HCT116 (cell line): ENCODE results near the gene SLC26A2. TPM values are rescaled to one million over a fixed set of nuclear protein-coding genes. Genes with fewer than 3 reads are reported as not detected.

ENCODE experiments used
- ATAC-seq: fragments of 200-7000 bp; cut with Tn5 transposase; 2 replicates; pipeline ENCODE4 v1.9.1; 2020; ENCODE audit warnings: mild to moderate bottlenecking, moderate library complexity
- BruUV-seq: library from RNA; stranded (reverse); fragments of 400-500 nt; replicated peaks from 2 replicates; lab custom pipeline; 2021; lab: Mats Ljungman, UMichigan
- CTCF ChIA-PET: fragments of 300-600 bp; sonication (Branson Sonifier 250); formaldehyde crosslinking; loops from one replicate; lab custom pipeline; 2021; ENCODE audit warnings: antibody characterized with exemption; lab: Charles Lee
- POLR2A ChIA-PET: fragments of 300-600, 350-600 bp; sonication (Branson Sonifier 250); formaldehyde crosslinking; loops from one replicate; lab custom pipeline; 2021; ENCODE audit warnings: antibody characterized with exemption; lab: Charles Lee
- RAD21 ChIA-PET, 2 experiments: fragments of 300-600 bp; sonication (Branson Sonifier 250); formaldehyde crosslinking; loops; one replicate each; lab custom pipeline; 2023; ENCODE audit warnings: low total read pairs in 2 of 2; ENCODE audit not compliant: uncharacterized antibody in 2 of 2, unreplicated experiment in 2 of 2, low non-redundant PET in 1 of 2; lab: Charles Lee
- DNase-seq: peaks from one replicate; pipeline ENCODE4 v3.0.0-alpha.2; 2010; ENCODE audit warnings: low read depth, low spot score
- H2AFZ ChIP-seq: fragments of 200-600 bp; shearing (Covaris generic), sonication (generic); 2 replicates; pipeline ENCODE4 v1.6.1; 2017; ENCODE audit warnings: low read depth, mixed run types, mixed read lengths, antibody characterized with exemption, low read length; ENCODE audit not compliant: poor library complexity, severe bottlenecking
- H3K27ac ChIP-seq: 2 replicates; pipeline ENCODE4 v1.5.1; 2012; ENCODE audit warnings: low read depth, low read length
- H3K27me3 ChIP-seq: fragments of 200-600 bp; sonication (generic); 2 replicates; pipeline ENCODE4 v1.6.1; 2016; ENCODE audit warnings: mixed run types, low read length, mixed read lengths; ENCODE audit not compliant: insufficient read depth
- H3K36me3 ChIP-seq, 2 experiments: fragments of 200-500 bp in 1 of 2; fragments of 200-600 bp in 1 of 2; sonication (Bioruptor generic) in 1 of 2; sonication (generic) in 1 of 2; 2 replicates each; pipeline versions ENCODE4 v1.5.1 to v1.6.1; 2014 to 2016; ENCODE audit warnings: low read length in 2 of 2, inconsistent platforms in 1 of 2, mixed read lengths in 1 of 2, mixed run types in 1 of 2; ENCODE audit not compliant: insufficient read depth in 2 of 2, control insufficient read depth in 1 of 2
- H3K4me1 ChIP-seq, 2 experiments: fragments of 200-600 bp in 1 of 2; sonication (generic) in 1 of 2; 2 replicates each; pipeline versions ENCODE4 v1.5.1 to v1.6.1; 2012 to 2017; ENCODE audit warnings: low read length in 2 of 2, inconsistent platforms in 1 of 2, mild to moderate bottlenecking in 1 of 2, mixed read lengths in 1 of 2, mixed run types in 1 of 2, moderate library complexity in 1 of 2; ENCODE audit not compliant: insufficient read depth in 2 of 2, control insufficient read depth in 1 of 2
- H3K4me2 ChIP-seq: fragments of 200-600 bp; sonication (generic); 2 replicates; pipeline ENCODE4 v1.6.1; 2017; ENCODE audit warnings: mixed run types, low read length, mixed read lengths
- H3K4me3 ChIP-seq, 2 experiments: fragments of 200-600 bp in 1 of 2; sonication (generic) in 1 of 2; replicated peaks in 1 of 2; 2 replicates each; pipeline ENCODE4 v1.5.1; 2011 to 2016; ENCODE audit warnings: low read length in 2 of 2, control low read depth in 1 of 2, low read depth in 1 of 2, mild to moderate bottlenecking in 1 of 2, mixed read lengths in 1 of 2, mixed run types in 1 of 2
- H3K79me2 ChIP-seq: fragments of 200-600 bp; sonication (generic); 2 replicates; pipeline ENCODE4 v1.6.1; 2017; ENCODE audit warnings: mild to moderate bottlenecking, mixed run types, low read length, moderate library complexity, mixed read lengths; ENCODE audit not compliant: insufficient read depth
- H3K9ac ChIP-seq: fragments of 200-600 bp; sonication (generic); 2 replicates; pipeline ENCODE4 v1.6.1; 2016; ENCODE audit warnings: low read length, mixed read lengths
- H3K9me2 ChIP-seq: fragments of 200-600 bp; sonication (generic), shearing (Covaris generic); 2 replicates; pipeline ENCODE4 v1.6.1; 2017; ENCODE audit warnings: mixed run types, mild to moderate bottlenecking, moderate library complexity; ENCODE audit not compliant: insufficient read depth
- H3K9me3 ChIP-seq, 2 experiments: fragments of 200-500 bp in 1 of 2; fragments of 200-600 bp in 1 of 2; sonication (Bioruptor generic) in 1 of 2; sonication (generic) in 1 of 2; 2 replicates each; pipeline ENCODE4 v1.6.1; 2014 to 2017; ENCODE audit warnings: low read length in 2 of 2, mixed read lengths in 2 of 2, inconsistent platforms in 1 of 2, low read depth in 1 of 2, mild to moderate bottlenecking in 1 of 2, mixed run types in 1 of 2, moderate library complexity in 1 of 2; ENCODE audit not compliant: control insufficient read depth in 1 of 2, insufficient read depth in 1 of 2
- H4K20me1 ChIP-seq: fragments of 200-600 bp; sonication (generic), shearing (Covaris generic); 2 replicates; pipeline ENCODE4 v1.6.1; 2017; ENCODE audit warnings: mixed run types, mild to moderate bottlenecking, moderate library complexity; ENCODE audit not compliant: insufficient read depth
- CEBPB ChIP-seq: IDR thresholded peaks from 2 replicates; pipeline ENCODE4 v1.6.1; 2012; ENCODE audit warnings: low read depth
- CTCF ChIP-seq, 3 experiments: fragments of 200-600 bp in 1 of 3; sonication (generic) in 1 of 3; IDR thresholded peaks in 2 of 3; conservative IDR thresholded peaks in 1 of 3; 2 replicates each; pipeline ENCODE4 v1.5.1; 2012 to 2017; ENCODE audit warnings: low read depth in 2 of 3, low read length in 2 of 3, antibody characterized with exemption in 1 of 3, borderline replicate concordance in 1 of 3, control low read depth in 1 of 3, mild to moderate bottlenecking in 1 of 3, mixed read lengths in 1 of 3, mixed run types in 1 of 3, moderate library complexity in 1 of 3; ENCODE audit not compliant: insufficient read depth in 1 of 3
- EGR1 ChIP-seq: IDR thresholded peaks from 2 replicates; pipeline ENCODE4 v1.6.1; 2012; ENCODE audit warnings: low read depth
- EZH2 ChIP-seq: fragments of 200-600 bp; sonication (generic); IDR thresholded peaks from 2 replicates; pipeline ENCODE4 v1.6.1; 2017; ENCODE audit warnings: antibody characterized with exemption, mixed run types
- EZH2phosphoT487 ChIP-seq: fragments of 200-600 bp; IDR thresholded peaks from 2 replicates; pipeline ENCODE4 v1.6.1; 2018; ENCODE audit warnings: antibody characterized with exemption, borderline replicate concordance
- FOSL1 ChIP-seq: IDR thresholded peaks from 2 replicates; pipeline ENCODE4 v1.6.1; 2012; ENCODE audit warnings: low read depth
- JUND ChIP-seq: IDR thresholded peaks from 2 replicates; pipeline ENCODE4 v1.6.1; 2012
- MAX ChIP-seq: IDR thresholded peaks from 2 replicates; pipeline ENCODE4 v1.6.1; 2012
- POLR2A ChIP-seq: IDR thresholded peaks from 2 replicates; pipeline ENCODE4 v1.7.0; 2011; ENCODE audit warnings: borderline replicate concordance; ENCODE audit not compliant: insufficient read depth, insufficient read length; ENCODE audit errors: extremely low read depth
- POLR2AphosphoS5 ChIP-seq: IDR thresholded peaks from 2 replicates; pipeline ENCODE4 v1.6.1; 2011; ENCODE audit warnings: mild to moderate bottlenecking, low read depth, low read length, moderate library complexity
- RAD21 ChIP-seq: IDR thresholded peaks from 2 replicates; pipeline ENCODE4 v1.6.1; 2012; ENCODE audit warnings: low read depth, mild to moderate bottlenecking
- SP1 ChIP-seq: IDR thresholded peaks from 2 replicates; pipeline ENCODE4 v1.6.1; 2012; ENCODE audit warnings: low read depth
- TCF7L2 ChIP-seq: IDR thresholded peaks from 2 replicates; pipeline ENCODE4 v1.7.0; 2011; ENCODE audit warnings: borderline replicate concordance, inconsistent platforms; ENCODE audit not compliant: insufficient read depth, insufficient read length; ENCODE audit errors: extremely low read depth
- YY1 ChIP-seq: IDR thresholded peaks from 2 replicates; pipeline ENCODE4 v1.6.1; 2011; ENCODE audit warnings: low read length, low read depth, moderate library complexity, mild to moderate bottlenecking; ENCODE audit not compliant: insufficient replicate concordance; ENCODE audit errors: extremely low read depth
- ZBTB33 ChIP-seq: IDR thresholded peaks from 2 replicates; pipeline ENCODE4 v1.6.1; 2011; ENCODE audit warnings: mild to moderate bottlenecking, low read length, moderate library complexity; ENCODE audit not compliant: insufficient replicate concordance; ENCODE audit errors: extremely low read depth
- ZFX ChIP-seq: fragments of 450-650 bp; IDR thresholded peaks from 2 replicates; pipeline ENCODE4 v1.6.1; 2017
- ZNF274 ChIP-seq: fragments of 200-500 bp; sonication (Bioruptor generic); IDR thresholded peaks from 2 replicates; pipeline ENCODE4 v1.6.1; 2014; ENCODE audit warnings: mild to moderate bottlenecking, low read depth, low read length, inconsistent platforms
- intact Hi-C: fragments of 100-400 bp; cut with micrococcal nuclease; formaldehyde crosslinking; loops from 2 replicates; pipeline ENCODE4 v1.10.0; 2022
- total RNA-seq: library from RNA; stranded (reverse); gene quantifications from one replicate; pipeline ENCODE4 v1.2.1, GENCODE V29; 2021; ENCODE audit not compliant: unreplicated experiment
- TF ChIP-seq, protein P1 (sequence below): IDR thresholded peaks from 2 replicates; pipeline ENCODE4 v1.6.1; 2012; ENCODE audit warnings: low read depth
- TF ChIP-seq, protein P2 (sequence below): IDR thresholded peaks from 2 replicates; pipeline ENCODE4 v1.6.1; 2012

Gene SLC26A2
- total RNA-seq, 1 experiment from 2014 or later: 7.8 TPM

- peaks cover 37 to 49% of the 10 kb centered on the region in 2 experiments for H3K4me1 ChIP-seq
- H2AFZ ChIP-seq: no peak overlapping the region
- ATAC-seq (no peak), DNase-seq (no peak)
- H3K9ac ChIP-seq: no peak overlapping the region
- no peak overlapping the region for H3K27ac ChIP-seq
- intact Hi-C loops: no loop called here
- ChIA-PET RAD21 (no interaction called here), POLR2A (no interaction called here), CTCF (no interaction called here)
- no peaks in the 10 kb centered on the region for H3K9me2 ChIP-seq
- no peak overlapping the region for H3K4me2 ChIP-seq
- no peaks in the 10 kb centered on the region for H3K9me3 ChIP-seq
- no peaks in the 10 kb centered on the region for H4K20me1 ChIP-seq
- no TSS peak for BruUV-seq
- H3K27me3 ChIP-seq: no peaks in the 10 kb centered on the region
- no peak overlapping the region for H3K4me3 ChIP-seq
- peaks cover 26 to 50% of the 10 kb centered on the region in 2 experiments for H3K36me3 ChIP-seq
- TF ChIP-seq YY1 (no peak), SP1 (no peak), JUND (no peak), RAD21 (no peak), POLR2AphosphoS5 (no peak), FOSL1 (no peak), ZNF274 (no peak), CTCF (IDR thresholded peaks at IDR 0.05 in 2 of 3, conservative IDR thresholded peaks at IDR 0.05 in 1 of 3; ENCODE audit: borderline replicate concordance in 1 of 3, insufficient read depth in 1 of 3, low read depth in 2 of 3, low read length in 2 of 3) (no peak), POLR2A (no peak), EZH2 (no peak), EGR1 (no peak), ZBTB33 (no peak), CEBPB (no peak), EZH2phosphoT487 (no peak), TCF7L2 (no peak), ZFX (no peak), MAX (no peak)
- TF ChIP-seq, protein P1, sequence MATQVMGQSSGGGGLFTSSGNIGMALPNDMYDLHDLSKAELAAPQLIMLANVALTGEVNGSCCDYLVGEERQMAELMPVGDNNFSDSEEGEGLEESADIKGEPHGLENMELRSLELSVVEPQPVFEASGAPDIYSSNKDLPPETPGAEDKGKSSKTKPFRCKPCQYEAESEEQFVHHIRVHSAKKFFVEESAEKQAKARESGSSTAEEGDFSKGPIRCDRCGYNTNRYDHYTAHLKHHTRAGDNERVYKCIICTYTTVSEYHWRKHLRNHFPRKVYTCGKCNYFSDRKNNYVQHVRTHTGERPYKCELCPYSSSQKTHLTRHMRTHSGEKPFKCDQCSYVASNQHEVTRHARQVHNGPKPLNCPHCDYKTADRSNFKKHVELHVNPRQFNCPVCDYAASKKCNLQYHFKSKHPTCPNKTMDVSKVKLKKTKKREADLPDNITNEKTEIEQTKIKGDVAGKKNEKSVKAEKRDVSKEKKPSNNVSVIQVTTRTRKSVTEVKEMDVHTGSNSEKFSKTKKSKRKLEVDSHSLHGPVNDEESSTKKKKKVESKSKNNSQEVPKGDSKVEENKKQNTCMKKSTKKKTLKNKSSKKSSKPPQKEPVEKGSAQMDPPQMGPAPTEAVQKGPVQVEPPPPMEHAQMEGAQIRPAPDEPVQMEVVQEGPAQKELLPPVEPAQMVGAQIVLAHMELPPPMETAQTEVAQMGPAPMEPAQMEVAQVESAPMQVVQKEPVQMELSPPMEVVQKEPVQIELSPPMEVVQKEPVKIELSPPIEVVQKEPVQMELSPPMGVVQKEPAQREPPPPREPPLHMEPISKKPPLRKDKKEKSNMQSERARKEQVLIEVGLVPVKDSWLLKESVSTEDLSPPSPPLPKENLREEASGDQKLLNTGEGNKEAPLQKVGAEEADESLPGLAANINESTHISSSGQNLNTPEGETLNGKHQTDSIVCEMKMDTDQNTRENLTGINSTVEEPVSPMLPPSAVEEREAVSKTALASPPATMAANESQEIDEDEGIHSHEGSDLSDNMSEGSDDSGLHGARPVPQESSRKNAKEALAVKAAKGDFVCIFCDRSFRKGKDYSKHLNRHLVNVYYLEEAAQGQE: no peak
- TF ChIP-seq, protein P2, sequence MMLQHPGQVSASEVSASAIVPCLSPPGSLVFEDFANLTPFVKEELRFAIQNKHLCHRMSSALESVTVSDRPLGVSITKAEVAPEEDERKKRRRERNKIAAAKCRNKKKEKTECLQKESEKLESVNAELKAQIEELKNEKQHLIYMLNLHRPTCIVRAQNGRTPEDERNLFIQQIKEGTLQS: no peak
- H3K79me2 ChIP-seq: peaks cover 63% of the 10 kb centered on the region
Measured at GRCh38 chr5:150024346-150024984, 63.9 kb downstream of the SLC26A2 start.
